OCI-LY7 (cell line): ENCODE results near the gene SLC6A17. TPM values are rescaled to one million over a fixed set of nuclear protein-coding genes. Genes with fewer than 3 reads are reported as not detected.

Source experiments
- BruUV-seq: library from RNA; stranded (reverse); fragments of 400-500 nt; replicated peaks from 2 replicates; lab custom pipeline; 2021; lab: Mats Ljungman, UMichigan
- CTCF ChIA-PET: fragments of 300-600 bp; sonication (Branson Sonifier 250); formaldehyde crosslinking; loops from one replicate; lab custom pipeline; 2022; ENCODE audit warnings: antibody characterized with exemption; ENCODE audit not compliant: unreplicated experiment; lab: Charles Lee
- POLR2A ChIA-PET: fragments of 300-600 bp; sonication (Branson Sonifier 250); formaldehyde crosslinking; loops from one replicate; lab custom pipeline; 2022; ENCODE audit warnings: antibody characterized with exemption; lab: Charles Lee
- DNase-seq: peaks from one replicate; pipeline ENCODE4 v3.0.0-alpha.2; 2015; ENCODE audit warnings: low spot score
- H2AFZ ChIP-seq: fragments of 200-600 bp; sonication (generic), shearing (Covaris generic); 2 replicates; pipeline ENCODE4 v1.6.1; 2014; ENCODE audit warnings: mild to moderate bottlenecking, antibody characterized with exemption, low read length, moderate library complexity
- H3K27ac ChIP-seq: fragments of 200-600 bp; sonication (generic); 2 replicates; pipeline ENCODE4 v1.5.1; 2014; ENCODE audit warnings: mixed run types, low read depth, mild to moderate bottlenecking, moderate library complexity, low read length, inconsistent platforms; ENCODE audit not compliant: poor library complexity, severe bottlenecking
- H3K36me3 ChIP-seq: fragments of 200-600 bp; sonication (generic); 2 replicates; pipeline ENCODE4 v1.6.1; 2014; ENCODE audit warnings: mild to moderate bottlenecking, antibody characterized with exemption, low read length, moderate library complexity, mixed read lengths; ENCODE audit not compliant: insufficient read depth
- H3K4me1 ChIP-seq: fragments of 200-600 bp; sonication (generic); 2 replicates; pipeline ENCODE4 v1.5.1; 2014; ENCODE audit warnings: mild to moderate bottlenecking, low read length; ENCODE audit not compliant: insufficient read depth, poor library complexity, severe bottlenecking
- H3K4me2 ChIP-seq: fragments of 200-600 bp; sonication (generic); 2 replicates; pipeline ENCODE4 v1.6.1; 2014; ENCODE audit warnings: mild to moderate bottlenecking, low read length
- H3K4me3 ChIP-seq: fragments of 200-600 bp; sonication (generic); 2 replicates; pipeline ENCODE4 v1.5.1; 2014; ENCODE audit warnings: mild to moderate bottlenecking, low read depth, low read length; ENCODE audit not compliant: poor library complexity, severe bottlenecking
- H3K79me2 ChIP-seq: fragments of 200-600 bp; sonication (generic); 2 replicates; pipeline ENCODE4 v1.6.1; 2016; ENCODE audit warnings: low read depth, mild to moderate bottlenecking, low read length, moderate library complexity, mixed read lengths; ENCODE audit not compliant: insufficient read depth
- H3K9me2 ChIP-seq: fragments of 200-600 bp; sonication (generic); 2 replicates; pipeline ENCODE4 v1.6.1; 2016; ENCODE audit warnings: mild to moderate bottlenecking, low read length, mixed read lengths; ENCODE audit not compliant: insufficient read depth
- H3K9me3 ChIP-seq: fragments of 200-600 bp; sonication (generic); 2 replicates; pipeline ENCODE4 v1.6.1; 2014; ENCODE audit warnings: mild to moderate bottlenecking, mixed run types, low read length, mixed read lengths
- H4K20me1 ChIP-seq: fragments of 200-600 bp; sonication (generic); 2 replicates; pipeline ENCODE4 v1.6.1; 2014; ENCODE audit warnings: mild to moderate bottlenecking, antibody characterized with exemption, low read length, moderate library complexity, mixed read lengths; ENCODE audit not compliant: insufficient read depth
- CTCF ChIP-seq: fragments of 200-600 bp; sonication (generic); conservative IDR thresholded peaks from 2 replicates; pipeline ENCODE4 v1.5.1; 2014; ENCODE audit warnings: mild to moderate bottlenecking, antibody characterized with exemption, low read length, moderate library complexity, mixed read lengths
- EZH2phosphoT487 ChIP-seq: fragments of 200-600 bp; sonication (generic); IDR thresholded peaks from 2 replicates; pipeline ENCODE4 v1.6.1; 2018; ENCODE audit warnings: low read depth, borderline replicate concordance, mild to moderate bottlenecking, mixed run types, antibody characterized with exemption, low read length, moderate library complexity, mixed read lengths
- intact Hi-C: fragments of 100-400 bp; cut with micrococcal nuclease; formaldehyde crosslinking; loops from one replicate; pipeline ENCODE4 v1.10.0; 2022; ENCODE audit not compliant: unreplicated experiment
- total RNA-seq, 2 experiments: library from RNA; depleted of rRNA in 1 of 2; stranded (reverse); fragments of >200 nt in 1 of 2; shearing (Covaris generic) in 1 of 2; gene quantifications; 2 replicates each; pipeline ENCODE4 v1.2.3, GENCODE V29; 2014 to 2022

The SLC6A17 gene
- total RNA-seq, 2 experiments from 2014 or later, result not detected

- BruUV-seq, result no TSS peak
- Histone ChIP-seq H3K9me3 (no peaks in the 10 kb centered on the region), H3K36me3 (no peaks in the 10 kb centered on the region), H3K79me2 (no peaks in the 10 kb centered on the region), H3K4me3 (no peak overlapping the region), H2AFZ (no peak overlapping the region), H4K20me1 (no peaks in the 10 kb centered on the region), H3K4me1 (no peaks in the 10 kb centered on the region), H3K27ac (no peak overlapping the region), H3K9me2 (no peaks in the 10 kb centered on the region), H3K4me2 (no peak overlapping the region)
- intact Hi-C loops, result no loop called here
- no peak for DNase-seq
- CTCF ChIA-PET, result no interaction called here
- TF ChIP-seq CTCF, result no peak
- no peak for TF ChIP-seq EZH2phosphoT487
- POLR2A ChIA-PET, result no interaction called here
Measured at GRCh38 chr1:110111081-110111480, 39.2 kb upstream of the SLC6A17 start.

- BruUV-seq, result no TSS peak
- Histone ChIP-seq H3K36me3 (no peaks in the 10 kb centered on the region), H3K79me2 (no peaks in the 10 kb centered on the region), H3K4me3 (no peak within 1 kb of the TSS), H2AFZ (no peak within 1 kb of the TSS), H3K27ac (no peak within 1 kb of the TSS), H3K4me1 (no peaks in the 10 kb centered on the region), H3K9me2 (no peaks in the 10 kb centered on the region), H4K20me1 (no peaks in the 10 kb centered on the region), H3K9me3 (no peaks in the 10 kb centered on the region), H3K4me2 (no peak within 1 kb of the TSS)
- ChIA-PET CTCF (interaction anchor here (0.7 to 0.9 kb wide), 2 partner anchors 11 to 77 kb away, joined by 3 read pairs; no protein-coding TSS in a partner anchor), POLR2A (no interaction called here)
- no peak for DNase-seq
- intact Hi-C loops, result no loop called here
- TF ChIP-seq CTCF (no peak), EZH2phosphoT487 (no peak)
Measured at GRCh38 chr1:110112143-110112542, 38.2 kb upstream of the SLC6A17 start, which contains the start of gene UBL4B. TSS of gene UBL4B (plus strand) at chr1:110112443. CDS start at chr1:110112535, 92 bp downstream.

GRCh38 chr1:110112656-110113055 lies 37.6 kb upstream of the SLC6A17 start:
- ChIA-PET POLR2A (no interaction called here), CTCF (interaction anchor here (0.7 to 0.9 kb wide), 2 partner anchors 11 to 77 kb away, joined by 3 read pairs; no protein-coding TSS in a partner anchor)
- Histone ChIP-seq H3K79me2 (no peaks in the 10 kb centered on the region), H3K4me1 (no peaks in the 10 kb centered on the region), H3K9me2 (no peaks in the 10 kb centered on the region), H3K9me3 (no peaks in the 10 kb centered on the region), H3K36me3 (no peaks in the 10 kb centered on the region), H3K4me3 (no peak overlapping the region), H3K4me2 (no peak overlapping the region), H3K27ac (no peak overlapping the region), H2AFZ (no peak overlapping the region), H4K20me1 (no peaks in the 10 kb centered on the region)
- no TSS peak for BruUV-seq
- no peak for TF ChIP-seq CTCF
- TF ChIP-seq EZH2phosphoT487, result no peak
- no peak for DNase-seq
- intact Hi-C loops, result no loop called here
